CD14-positive monocyte (primary cell): ENCODE measurements around the gene SETBP1. TPM values are rescaled to one million over a fixed set of nuclear protein-coding genes. Genes with fewer than 3 reads are reported as not detected.

Experiments
- DNase-seq, 3 donors: peaks; one replicate each; pipeline ENCODE4 v3.0.0-alpha.2; 2011 to 2022
- H2AFZ ChIP-seq: 2 replicates; pipeline ENCODE4 v1.6.0; 2012; ENCODE audit warnings: mild to moderate bottlenecking, low read depth, low read length, inconsistent platforms; ENCODE audit not compliant: insufficient read depth, poor library complexity, severe bottlenecking
- H3K27ac ChIP-seq, 2 donors: 1 replicate in 1 of 2; 2 replicates in 1 of 2; pipeline ENCODE4 v1.5.1; 2012 to 2013; ENCODE audit warnings: low read length in 2 of 2, control low read depth in 1 of 2, inconsistent platforms in 1 of 2, low read depth in 1 of 2, mild to moderate bottlenecking in 1 of 2
- H3K27me3 ChIP-seq, 2 donors: one replicate each; pipeline versions ENCODE4 v1.6.0 to v1.6.1; 2011 to 2013; ENCODE audit warnings: low read length in 2 of 2; ENCODE audit not compliant: control insufficient read depth in 2 of 2, insufficient read depth in 2 of 2
- H3K36me3 ChIP-seq, 2 donors: replicated peaks in 1 of 2; 1 replicate in 1 of 2; 2 replicates in 1 of 2; pipeline versions ENCODE4 v1.5.1 to v1.6.1; 2012 to 2013; ENCODE audit warnings: low read length in 2 of 2, control low read depth in 1 of 2, inconsistent platforms in 1 of 2, mild to moderate bottlenecking in 1 of 2; ENCODE audit not compliant: insufficient read depth in 2 of 2, control insufficient read depth in 1 of 2
- H3K4me1 ChIP-seq, 2 donors: 1 replicate in 1 of 2; 2 replicates in 1 of 2; pipeline versions ENCODE4 v1.5.1 to v1.6.1; 2012 to 2013; ENCODE audit warnings: low read length in 2 of 2, control low read depth in 1 of 2, inconsistent platforms in 1 of 2, mild to moderate bottlenecking in 1 of 2, moderate library complexity in 1 of 2; ENCODE audit not compliant: insufficient read depth in 2 of 2, control insufficient read depth in 1 of 2
- H3K4me2 ChIP-seq: replicated peaks from 2 replicates; pipeline ENCODE3; 2012; ENCODE audit warnings: low read length, moderate library complexity, mild to moderate bottlenecking; ENCODE audit not compliant: poor library complexity, severe bottlenecking; ENCODE audit errors: extremely low read depth
- H3K4me3 ChIP-seq, 3 experiments: fragments of 200-600 bp in 1 of 3; sonication (generic) in 1 of 3; replicated peaks in 1 of 3; 1 replicate in 2 of 3; 2 replicates in 1 of 3; pipeline ENCODE4 v1.5.1; 2011 to 2013; ENCODE audit warnings: low read length in 3 of 3, mild to moderate bottlenecking in 3 of 3, control low read depth in 2 of 3, low read depth in 2 of 3, inconsistent platforms in 1 of 3, moderate library complexity in 1 of 3
- H3K79me2 ChIP-seq: 2 replicates; pipeline ENCODE4 v1.6.0; 2012; ENCODE audit warnings: mild to moderate bottlenecking, control low read depth, inconsistent platforms, low read length, moderate library complexity; ENCODE audit not compliant: insufficient read depth
- H3K9ac ChIP-seq: 2 replicates; pipeline ENCODE4 v1.6.0; 2017; ENCODE audit warnings: low read length, mild to moderate bottlenecking; ENCODE audit not compliant: insufficient read depth, poor library complexity, severe bottlenecking
- H3K9me3 ChIP-seq, 2 donors: replicated peaks in 1 of 2; 1 replicate in 1 of 2; 2 replicates in 1 of 2; pipeline versions ENCODE4 v1.5.1 to v1.6.1; 2012 to 2013; ENCODE audit warnings: low read length in 2 of 2, control low read depth in 1 of 2; ENCODE audit not compliant: control insufficient read depth in 1 of 2, insufficient read depth in 1 of 2
- H4K20me1 ChIP-seq: 2 replicates; pipeline ENCODE4 v1.6.0; 2012; ENCODE audit warnings: mild to moderate bottlenecking, low read length, control low read depth, moderate library complexity; ENCODE audit not compliant: insufficient read depth
- H3K27ac Mint-ChIP-seq, 7 donors: one replicate each; pipeline ENCODE4 v1.8.0; 2020; ENCODE audit warnings: mild to moderate bottlenecking in 7 of 7, mixed read lengths in 7 of 7, moderate library complexity in 6 of 7, inconsistent platforms in 2 of 7
- H3K27me3 Mint-ChIP-seq, 3 donors: one replicate each; pipeline ENCODE4 v1.8.0; 2021 to 2022; ENCODE audit warnings: low read depth in 3 of 3, mild to moderate bottlenecking in 3 of 3, mixed read lengths in 3 of 3, moderate library complexity in 3 of 3, inconsistent platforms in 1 of 3
- H3K36me3 Mint-ChIP-seq, 2 donors: one replicate each; pipeline ENCODE4 v1.8.0; 2020; ENCODE audit warnings: mixed read lengths in 2 of 2, inconsistent platforms in 1 of 2, mild to moderate bottlenecking in 1 of 2
- H3K4me1 Mint-ChIP-seq: one replicate; pipeline ENCODE4 v1.8.0; 2020; ENCODE audit warnings: mild to moderate bottlenecking, mixed read lengths
- H3K4me3 Mint-ChIP-seq, 2 donors: one replicate each; pipeline ENCODE4 v1.8.0; 2020; ENCODE audit warnings: mild to moderate bottlenecking in 2 of 2, mixed read lengths in 2 of 2, moderate library complexity in 1 of 2
- H3K9me3 Mint-ChIP-seq, 7 donors: one replicate each; pipeline ENCODE4 v1.8.0; 2020 to 2022; ENCODE audit warnings: mixed read lengths in 7 of 7, mild to moderate bottlenecking in 6 of 7, moderate library complexity in 6 of 7, inconsistent platforms in 2 of 7
- CTCF ChIP-seq: fragments of 200-600 bp; IDR thresholded peaks from one replicate; pipeline ENCODE4 v1.8.0; 2022; ENCODE audit warnings: antibody characterized with exemption, mild to moderate bottlenecking
- WGBS: methylation state at CpG from one replicate; pipeline ENCODE4 v1.1.5; 2013; ENCODE audit warnings: missing lambda C conversion rate; ENCODE audit not compliant: insufficient coverage; 5-methylcytosine and 5-hydroxymethylcytosine counted together
- intact Hi-C, 2 donors: fragments of 100-400 bp; cut with micrococcal nuclease; formaldehyde crosslinking; loops; one replicate each; pipeline versions ENCODE4 v1.15.0 to v1.15.1; 2023
- polyA plus RNA-seq, 3 donors: library from polyadenylated mRNA; depleted of rRNA in 1 of 3; unstranded in 2 of 3; stranded (reverse) in 1 of 3; fragments of 300-500 nt in 2 of 3; fragments of >200 nt in 1 of 3; fragmentation: Illumina TruSeq in 2 of 3; gene quantifications; 1 replicate in 2 of 3; 2 replicates in 1 of 3; pipeline ENCODE4 v1.2.3, GENCODE V29; 2012 to 2021

SETBP1 gene
- polyA plus RNA-seq, 3 donors = 0.01 to 1.2 TPM; not detected in 1

GRCh38 chr18:44823782-44824181 lies 143.1 kb downstream of the SETBP1 start:
- intact Hi-C loops = no loop called here
- H3K36me3 Mint-ChIP-seq = no peaks in the 10 kb centered on the region
- H4K20me1 ChIP-seq = no peaks in the 10 kb centered on the region
- no peak overlapping the region for H3K4me3 Mint-ChIP-seq
- H3K27ac ChIP-seq = no peak overlapping the region
- no peak overlapping the region for H3K27ac Mint-ChIP-seq
- H3K79me2 ChIP-seq = no peaks in the 10 kb centered on the region
- H3K27me3 Mint-ChIP-seq = peaks cover 22 to 50% (median 22%) of the 10 kb centered on the region in 3 donors
- no peaks in the 10 kb centered on the region for H3K9me3 ChIP-seq
- peaks cover 12 to 15% of the 10 kb centered on the region in 2 donors for H3K27me3 ChIP-seq
- no peak overlapping the region for H3K4me2 ChIP-seq
- peaks cover 0 to 2% (median 0%) of the 10 kb centered on the region in 7 donors for H3K9me3 Mint-ChIP-seq
- H3K9ac ChIP-seq = no peak overlapping the region
- DNase-seq = no peak
- H2AFZ ChIP-seq = no peak overlapping the region
- TF ChIP-seq CTCF = no peak
- H3K4me3 ChIP-seq = no peak overlapping the region
- no peaks in the 10 kb centered on the region for H3K4me1 ChIP-seq
- no peaks in the 10 kb centered on the region for H3K36me3 ChIP-seq
- H3K4me1 Mint-ChIP-seq = peaks cover 8% of the 10 kb centered on the region

- Histone ChIP-seq H3K4me2 (no peak overlapping the region), H3K36me3 (no peaks in the 10 kb centered on the region), H3K27ac (no peak overlapping the region), H3K4me1 (no peaks in the 10 kb centered on the region), H3K27me3 (peaks cover 12 to 15% of the 10 kb centered on the region in 2 donors), H2AFZ (no peak overlapping the region), H3K4me3 (no peak overlapping the region), H3K9ac (no peak overlapping the region), H3K79me2 (no peaks in the 10 kb centered on the region), H4K20me1 (no peaks in the 10 kb centered on the region), H3K9me3 (no peaks in the 10 kb centered on the region)
- no CpG with 5 or more reads among the region's 2 CpGs for WGBS
- Mint-ChIP-seq H3K9me3 (peaks cover 0 to 2% (median 0%) of the 10 kb centered on the region in 7 donors), H3K4me3 (no peak overlapping the region), H3K27me3 (peaks cover 21 to 48% (median 22%) of the 10 kb centered on the region in 3 donors), H3K36me3 (no peaks in the 10 kb centered on the region), H3K27ac (no peak overlapping the region), H3K4me1 (peaks cover 8% of the 10 kb centered on the region)
- intact Hi-C loops = no loop called here
- no peak for DNase-seq
- no peak for TF ChIP-seq CTCF
Observed at GRCh38 chr18:44824884-44825283, 144.2 kb downstream of the SETBP1 start.
